GM12874 (cell line): Measurements from ENCODE around the gene LSP1.

Experiments
- CTCF ChIP-seq: IDR thresholded peaks from 2 replicates; pipeline ENCODE4 v1.5.1; 2011; ENCODE audit warnings: low read depth, mild to moderate bottlenecking, control low read depth, low read length, moderate library complexity; ENCODE audit not compliant: insufficient read depth

Gene LSP1

GRCh38 chr11:1913271-1914060 is 60.6 kb downstream of the LSP1 start:
- TF ChIP-seq CTCF = no peak

DNA sequence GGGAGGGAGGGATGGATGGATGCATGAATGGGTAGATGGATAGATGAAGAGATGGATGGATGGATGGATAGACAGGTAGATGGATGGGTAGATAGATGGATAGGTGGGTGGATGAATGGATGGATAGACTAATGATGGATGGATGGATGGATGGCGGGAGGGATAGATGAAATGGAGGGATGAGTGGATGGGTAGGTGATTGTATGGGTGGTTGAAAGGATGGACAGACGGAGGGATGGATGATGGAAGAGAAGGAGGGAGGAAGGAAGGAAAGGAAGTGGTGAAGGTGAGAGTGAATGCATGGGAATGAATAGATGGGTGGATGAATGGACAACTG is 62.9 kb downstream of the LSP1 start:
- TF ChIP-seq CTCF = no peak

DNA sequence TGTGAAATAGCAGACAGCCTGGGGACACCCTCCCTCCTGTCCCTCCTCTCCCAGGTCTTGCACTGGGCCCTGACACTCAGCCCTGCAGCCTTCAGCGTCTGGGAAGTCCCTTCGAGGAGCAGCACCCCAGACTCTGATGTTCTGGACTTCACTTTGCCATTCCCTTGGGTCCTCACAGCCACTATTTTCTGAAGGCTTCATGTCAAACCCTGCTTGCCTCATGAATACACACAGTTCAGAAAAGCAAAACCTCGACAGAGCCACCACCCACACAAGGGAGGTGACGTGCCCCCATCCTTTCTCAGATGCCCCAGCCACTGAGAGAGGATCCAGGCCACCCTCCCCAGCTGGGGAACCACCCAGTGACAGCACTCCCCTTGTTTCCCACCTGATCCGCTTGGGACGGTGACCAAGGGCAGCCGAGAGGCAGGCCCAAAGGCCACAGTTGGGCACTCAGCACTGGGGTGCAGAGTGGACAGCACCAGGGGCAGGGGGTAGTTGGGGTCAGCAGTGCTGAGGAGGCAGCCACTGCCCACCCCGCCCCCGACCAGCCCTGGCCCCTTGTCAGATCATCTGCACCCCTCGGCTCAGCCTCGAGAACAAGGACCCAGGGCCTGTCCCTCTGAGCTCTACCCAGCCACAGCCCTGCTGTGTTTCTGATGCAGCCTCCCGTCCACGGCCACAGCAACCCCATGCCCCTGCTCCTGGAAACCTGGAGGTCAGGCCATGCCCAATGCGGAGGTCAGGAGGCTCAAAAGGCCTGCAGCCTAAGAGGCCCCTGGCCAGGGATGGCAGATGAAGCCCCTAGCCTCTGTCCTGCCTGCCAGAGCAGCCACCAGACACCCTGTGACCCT is 63.5 kb downstream of the LSP1 start:
- no peak for TF ChIP-seq CTCF

DNA sequence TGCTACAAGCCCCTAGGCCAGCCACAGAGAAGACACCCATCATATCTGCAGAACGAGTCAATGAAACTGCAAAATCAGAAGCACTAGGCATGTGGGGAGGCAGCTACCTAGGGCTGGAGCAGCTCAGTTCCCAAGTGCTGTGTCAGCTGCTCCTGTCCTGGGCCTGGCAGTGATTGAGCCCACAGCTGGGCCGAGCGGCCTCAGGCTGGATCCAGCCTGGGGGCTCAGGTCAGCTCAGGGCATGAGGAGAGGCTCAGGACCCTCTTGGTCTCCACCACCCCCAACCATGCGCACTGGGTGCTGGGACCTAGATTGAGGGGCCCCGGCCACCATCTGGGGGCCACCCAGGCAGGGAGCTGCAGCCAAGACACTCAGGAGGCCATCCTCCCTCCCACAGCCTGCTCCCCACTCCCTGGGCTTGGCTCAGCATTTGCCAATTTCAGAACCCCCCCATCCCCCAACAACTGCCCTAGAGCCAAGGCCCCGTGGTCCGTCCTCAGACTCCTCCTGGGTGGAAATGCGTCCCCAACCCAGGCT is 64.2 kb downstream of the LSP1 start:
- TF ChIP-seq CTCF = no peak

DNA sequence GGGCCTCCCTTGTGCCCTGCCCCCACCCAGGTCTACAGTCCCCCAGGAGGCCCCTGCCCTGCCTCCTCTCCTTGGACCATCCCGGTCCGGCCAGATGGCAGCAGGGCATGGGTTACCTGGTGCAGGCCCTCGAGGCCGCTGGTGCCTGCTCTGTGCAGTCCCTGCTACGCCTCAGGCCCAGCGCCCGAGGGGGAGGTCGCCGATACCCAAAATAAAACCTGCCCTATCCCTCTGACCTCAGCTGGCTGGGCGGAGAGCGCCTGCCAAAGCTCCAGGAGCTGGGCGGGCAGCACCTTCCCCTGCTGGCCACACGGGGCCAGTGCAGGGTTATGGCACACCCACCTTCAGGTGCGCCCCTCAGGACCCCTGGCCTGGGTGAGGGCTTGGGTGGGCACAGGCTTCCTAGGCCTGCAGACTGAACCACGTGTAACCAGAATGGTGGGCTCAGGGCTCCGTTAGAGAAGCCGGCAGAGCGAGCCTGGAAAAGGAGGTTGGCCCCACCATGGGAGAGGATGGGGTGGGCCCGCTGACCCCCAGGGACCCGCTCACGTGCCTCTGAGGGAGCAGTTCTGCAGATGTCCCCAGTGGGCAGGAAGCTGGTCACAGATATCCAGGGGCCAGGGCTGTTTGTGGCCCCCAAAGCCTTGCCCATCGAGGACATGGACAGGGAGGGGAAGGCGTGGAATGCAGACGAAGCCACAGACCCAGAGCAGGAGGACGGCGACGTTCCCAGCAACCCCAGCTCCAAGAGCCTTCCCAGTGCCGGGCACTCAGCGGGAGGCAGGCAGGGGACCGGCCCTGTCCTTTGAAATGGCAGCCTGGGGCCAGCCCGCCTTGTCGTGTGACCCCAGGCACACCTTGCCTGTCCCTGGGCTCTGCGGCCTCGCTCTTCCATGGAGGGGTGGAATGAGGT is 64.9 kb downstream of the LSP1 start:
- peak; percentile 58 for TF ChIP-seq CTCF

DNA sequence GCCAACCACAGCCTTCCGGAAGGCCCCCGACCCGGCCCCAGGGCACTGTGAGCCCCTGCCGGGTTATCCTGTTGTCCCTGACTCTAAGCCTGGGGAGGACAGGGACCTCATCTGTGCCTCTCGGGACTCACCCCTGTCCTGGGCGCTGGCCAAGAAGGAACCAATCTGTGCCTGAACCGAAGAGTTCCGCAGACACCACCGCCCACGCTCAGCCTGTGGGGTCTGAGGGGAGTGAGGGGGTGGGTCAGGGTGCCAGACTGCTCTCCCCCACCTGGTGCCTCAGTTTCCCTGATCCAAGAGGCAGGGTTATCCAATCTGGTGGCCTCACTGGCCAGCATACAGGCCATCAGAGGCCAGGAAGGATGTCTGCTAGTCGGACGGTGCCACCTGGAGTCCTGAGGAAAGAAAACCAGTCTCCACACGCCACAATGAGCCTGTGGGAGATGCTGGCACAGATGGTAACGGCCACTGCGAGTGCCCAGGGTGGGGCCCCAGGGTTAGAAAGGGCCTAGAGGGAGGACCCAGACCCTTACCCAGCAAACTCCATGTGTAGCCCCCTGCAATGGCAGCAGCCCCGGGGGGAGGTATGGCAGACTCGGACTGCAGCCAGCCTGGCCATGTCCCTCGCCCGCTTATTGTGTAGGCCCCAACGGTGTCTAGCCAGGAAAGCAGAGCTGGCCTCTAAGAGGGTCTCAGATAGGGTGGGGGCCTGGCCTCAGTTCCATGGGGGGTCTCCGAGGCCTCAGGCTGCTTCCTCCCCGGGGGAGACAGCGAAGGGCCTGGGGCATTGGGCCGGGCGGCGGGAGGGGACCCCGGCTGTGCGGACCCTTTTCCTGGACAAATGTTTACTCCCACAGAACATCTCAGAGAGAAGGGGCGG is 65.8 kb downstream of the LSP1 start:
- no peak; the same call in 1 of the 2 replicates for TF ChIP-seq CTCF
